ENCODE measurements around the gene SNX19. TPM values are rescaled to one million over a fixed set of nuclear protein-coding genes. Genes with fewer than 3 reads are reported as not detected.

Gene SNX19
- polyA plus RNA-seq, 1 donor from 2014 or later: 20.8 TPM

GRCh38 chr11:130876931-130877915, 39.1 kb downstream of the SNX19 start:
- H3K4me3 ChIP-seq (ENCODE audit: low read length): no peak overlapping the region
- H3K9ac ChIP-seq (ENCODE audit: low read length): no peak overlapping the region
- H3K27ac ChIP-seq (ENCODE audit: low read length): no peak overlapping the region
- peaks cover 2% of the 10 kb centered on the region for H3K36me3 ChIP-seq (ENCODE audit: insufficient read depth, low read length)
- TF ChIP-seq EP300 (conservative IDR thresholded peaks at IDR 0.05; ENCODE audit: poor library complexity, severe bottlenecking) (no peak), REST (IDR thresholded peaks at IDR 0.05; ENCODE audit: borderline replicate concordance) (peak; percentile 46)
- H3K4me2 ChIP-seq (ENCODE audit: low read length): no peak overlapping the region
- no peaks in the 10 kb centered on the region for H3K27me3 ChIP-seq (ENCODE audit: insufficient read depth, low read depth, low read length)
- H3K9me3 ChIP-seq (ENCODE audit: low read length): no peaks in the 10 kb centered on the region
- H4K20me1 ChIP-seq (ENCODE audit: insufficient read depth): no peaks in the 10 kb centered on the region
- no peaks in the 10 kb centered on the region for H3K9me2 ChIP-seq (ENCODE audit: insufficient read depth, low read length)
- no peak overlapping the region for H2AFZ ChIP-seq (ENCODE audit: low read depth, low read length)
- H3K79me2 ChIP-seq (replicated peaks; ENCODE audit: insufficient read depth, low read length): no peaks in the 10 kb centered on the region
- no peaks in the 10 kb centered on the region for H3F3A ChIP-seq (ENCODE audit: insufficient read depth, low read length, poor library complexity, severe bottlenecking)

- H3F3A ChIP-seq (ENCODE audit: insufficient read depth, low read length, poor library complexity, severe bottlenecking): no peaks in the 10 kb centered on the region
- no peak overlapping the region for H3K27ac ChIP-seq (ENCODE audit: low read length)
- H3K4me2 ChIP-seq (ENCODE audit: low read length): no peak overlapping the region
- no peaks in the 10 kb centered on the region for H3K9me3 ChIP-seq (ENCODE audit: low read length)
- H3K9ac ChIP-seq (ENCODE audit: low read length): no peak overlapping the region
- H4K20me1 ChIP-seq (ENCODE audit: insufficient read depth): no peaks in the 10 kb centered on the region
- no peaks in the 10 kb centered on the region for H3K79me2 ChIP-seq (replicated peaks; ENCODE audit: insufficient read depth, low read length)
- no peaks in the 10 kb centered on the region for H3K36me3 ChIP-seq (ENCODE audit: insufficient read depth, low read length)
- no peaks in the 10 kb centered on the region for H3K27me3 ChIP-seq (ENCODE audit: insufficient read depth, low read depth, low read length)
- TF ChIP-seq EZH2 (IDR thresholded peaks at IDR 0.05; ENCODE audit: borderline replicate concordance, insufficient read depth, low read length, poor library complexity, severe bottlenecking) (no peak), CTCF (IDR thresholded peaks at IDR 0.05; ENCODE audit: poor library complexity, severe bottlenecking) (no peak), EP300 (conservative IDR thresholded peaks at IDR 0.05; ENCODE audit: poor library complexity, severe bottlenecking) (no peak), TAF1 (IDR thresholded peaks at IDR 0.05; ENCODE audit: low read depth) (no peak), MXI1 (conservative IDR thresholded peaks at IDR 0.05; ENCODE audit: poor library complexity, severe bottlenecking) (no peak), RAD21 (conservative IDR thresholded peaks at IDR 0.05) (no peak), SMC3 (conservative IDR thresholded peaks at IDR 0.05; ENCODE audit: poor library complexity) (no peak), REST (IDR thresholded peaks at IDR 0.05; ENCODE audit: borderline replicate concordance) (no peak), POLR2AphosphoS5 (IDR thresholded peaks at IDR 0.05) (no peak)
- no peak overlapping the region for H2AFZ ChIP-seq (ENCODE audit: low read depth, low read length)
- no peak overlapping the region for H3K4me3 ChIP-seq (ENCODE audit: low read length)
- no peaks in the 10 kb centered on the region for H3K9me2 ChIP-seq (ENCODE audit: insufficient read depth, low read length)
These were observed 40.2 kb downstream of the SNX19 start for GRCh38 chr11:130876100-130876499.
